HK-2 (cell line): ENCODE results near the gene REG4.

Source experiments
- DNase-seq: peaks from one replicate; pipeline ENCODE4 v3.0.0-alpha.2; 2018; ENCODE audit not compliant: unreplicated experiment

The REG4 gene

DNA sequence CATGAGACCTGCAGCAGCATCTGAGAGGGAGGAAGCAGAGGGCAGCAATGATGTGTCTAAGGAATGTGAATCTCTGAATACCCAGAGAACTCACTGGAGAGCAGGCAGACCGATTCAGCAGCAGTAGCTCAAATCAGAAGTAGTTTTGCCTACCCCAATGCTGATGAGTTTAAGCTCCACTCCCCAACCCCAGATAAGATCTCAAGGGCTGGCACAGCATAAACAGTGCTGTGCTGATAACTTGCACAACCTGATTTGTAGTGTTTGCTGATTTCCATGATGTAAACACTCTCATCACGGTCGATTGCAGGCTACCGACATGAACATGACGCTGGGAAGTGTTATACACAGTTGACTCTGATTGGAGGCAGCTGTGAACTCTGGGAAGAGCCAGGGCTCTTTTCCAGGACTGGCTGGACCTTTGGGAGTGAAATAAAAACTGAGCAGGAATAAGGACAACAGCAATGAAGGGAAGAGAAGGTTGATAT is 31.3 kb downstream of the REG4 start:
- DNase-seq: no peak

DNA sequence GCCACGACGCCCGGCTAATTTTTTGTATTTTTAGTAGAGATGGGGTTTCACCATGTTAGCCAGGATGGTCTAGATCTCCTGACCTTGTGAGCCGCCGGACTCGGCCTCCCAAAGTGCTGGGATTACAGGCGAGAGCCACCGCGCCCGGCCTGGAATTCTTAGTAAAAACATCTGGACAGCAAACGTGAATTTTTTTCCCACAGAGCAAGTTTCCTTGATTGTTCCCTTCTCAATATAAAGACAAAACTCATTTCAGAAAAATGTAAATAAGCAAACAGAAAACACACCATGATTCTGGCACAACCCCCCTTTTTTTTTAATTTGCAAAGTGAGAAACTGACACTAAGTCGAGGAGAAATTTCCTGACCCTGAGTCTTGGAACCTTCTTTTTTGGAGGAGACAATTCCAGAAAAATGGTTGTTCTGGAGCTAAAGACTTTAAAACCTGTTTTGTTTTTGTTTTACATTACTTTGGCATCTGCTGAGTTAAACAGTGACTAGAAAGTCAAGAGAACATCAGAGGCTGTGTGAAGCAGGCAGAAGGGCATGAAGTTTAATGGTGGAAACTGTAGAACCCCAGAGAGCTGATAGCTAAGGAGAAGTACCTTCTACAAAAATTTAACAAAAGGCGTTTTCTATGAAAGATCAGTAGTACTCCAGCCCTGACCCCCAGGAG is 32.2 kb downstream of the REG4 start:
- no peak for DNase-seq

DNA sequence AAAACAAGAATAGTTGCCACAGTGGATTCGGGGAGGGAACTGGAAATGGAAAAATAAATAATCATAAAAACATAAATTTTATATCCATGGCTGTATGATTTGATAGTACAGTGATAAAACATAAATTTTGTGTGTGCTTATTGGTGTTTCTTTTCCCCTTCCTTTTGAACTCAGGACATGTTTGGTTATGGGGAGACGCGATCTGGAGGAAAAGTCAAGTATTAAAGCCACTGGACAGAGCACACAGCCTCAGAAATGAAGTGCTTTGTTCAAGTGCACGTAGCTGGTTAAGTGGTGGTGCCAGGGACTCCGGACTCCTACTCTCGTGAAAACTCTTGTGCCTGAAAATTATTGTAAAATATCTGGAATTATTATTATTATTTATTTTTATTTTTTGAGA is 32.9 kb downstream of the REG4 start:
- DNase-seq: no peak

DNA sequence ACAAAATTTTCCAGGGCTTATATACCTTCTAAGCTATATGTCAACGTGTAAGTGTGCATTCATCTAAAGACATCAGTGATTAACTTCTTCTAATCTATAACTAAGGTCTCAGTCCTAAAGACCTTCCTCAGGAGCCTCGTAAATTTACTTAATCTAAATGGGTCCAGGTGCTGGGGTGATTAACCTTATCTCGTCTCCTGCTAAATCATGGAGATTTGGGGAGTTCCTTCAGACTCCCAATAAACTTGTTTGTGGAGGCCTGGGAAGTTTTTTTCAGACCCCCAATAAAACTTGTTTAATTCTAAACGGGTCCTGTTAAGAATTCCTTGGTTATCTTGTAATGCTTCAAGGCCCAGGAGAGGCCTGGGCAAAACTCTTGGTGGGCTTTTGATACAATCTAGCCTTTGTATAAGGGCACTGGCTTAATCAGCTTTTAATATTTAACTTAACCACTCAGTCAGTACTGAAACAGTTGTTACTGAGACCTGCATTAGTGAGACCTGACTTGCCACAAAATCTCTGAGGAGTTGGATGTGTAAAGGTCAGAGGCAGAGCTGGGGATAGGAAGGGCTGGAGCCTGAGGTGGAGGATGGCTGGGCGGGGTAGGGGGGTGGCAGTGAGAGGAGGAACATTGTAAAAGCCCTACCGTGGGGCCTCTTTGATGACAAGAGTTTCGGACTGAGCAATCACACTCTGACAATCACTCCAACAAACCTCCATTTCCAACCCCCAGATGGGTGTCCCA is 36.3 kb downstream of the REG4 start:
- DNase-seq: no peak

DNA sequence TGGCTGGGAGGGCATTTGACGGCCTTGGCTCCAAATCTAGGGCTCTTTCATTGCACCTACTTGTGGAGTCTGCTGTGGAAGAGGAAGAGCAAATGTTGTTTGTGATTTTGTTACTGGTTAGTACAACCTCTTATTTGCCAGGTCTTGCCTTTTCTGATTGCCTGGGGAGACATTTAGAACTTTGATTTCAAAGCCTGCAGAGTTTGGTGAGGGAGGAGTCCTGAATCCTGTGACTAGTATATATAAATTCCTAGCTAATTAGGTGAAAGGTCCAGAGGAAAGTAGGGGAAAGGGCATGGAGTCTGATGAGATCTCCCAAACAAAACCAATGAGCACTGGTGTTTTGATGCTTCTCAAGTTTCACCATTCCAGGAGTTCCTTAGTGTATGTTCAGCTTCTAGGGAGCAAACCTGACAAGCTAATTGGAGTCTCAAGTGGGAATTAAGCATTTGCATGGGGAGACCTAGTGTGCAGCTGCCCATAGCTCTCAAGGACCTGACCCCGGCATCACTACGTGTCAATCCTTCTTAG is 37.5 kb downstream of the REG4 start:
- DNase-seq: no peak

DNA sequence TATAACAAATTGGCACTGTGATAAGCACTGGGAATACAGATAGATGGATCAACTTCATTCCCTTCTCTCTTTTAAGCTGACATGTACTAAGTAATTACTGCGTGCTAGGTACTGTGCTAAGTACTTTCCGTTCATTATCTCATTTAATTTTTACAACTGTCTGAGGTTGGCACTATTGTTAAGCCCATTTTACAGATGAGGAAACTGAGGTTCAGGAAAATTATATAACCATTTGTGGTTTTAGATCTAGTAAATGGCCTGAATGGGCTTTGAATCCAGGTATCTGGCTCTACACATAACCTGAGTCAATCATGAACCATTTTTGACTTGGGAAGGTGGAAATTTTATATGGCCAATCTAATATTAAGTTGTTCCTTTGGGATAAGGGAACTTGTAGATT is 39.0 kb downstream of the REG4 start:
- no peak for DNase-seq

DNA sequence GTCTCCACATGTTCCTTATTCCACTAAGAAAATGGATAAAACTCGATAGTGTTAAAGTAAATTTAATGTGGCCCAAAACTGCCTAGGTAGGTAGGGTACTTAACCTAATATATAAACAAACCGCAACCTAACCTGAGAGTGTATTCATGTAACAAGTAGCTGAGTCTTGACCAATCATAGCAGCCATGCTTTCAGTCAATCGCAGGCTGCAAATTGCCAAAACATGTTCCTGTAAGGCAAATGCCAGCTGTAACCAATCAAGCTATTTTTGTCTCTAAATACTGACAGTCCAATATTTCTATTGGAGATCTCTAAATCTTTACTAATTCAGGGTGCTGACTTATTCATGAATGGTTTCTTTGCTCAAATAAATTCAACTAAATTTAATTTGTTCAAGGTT is 39.5 kb downstream of the REG4 start:
- DNase-seq: no peak

DNA sequence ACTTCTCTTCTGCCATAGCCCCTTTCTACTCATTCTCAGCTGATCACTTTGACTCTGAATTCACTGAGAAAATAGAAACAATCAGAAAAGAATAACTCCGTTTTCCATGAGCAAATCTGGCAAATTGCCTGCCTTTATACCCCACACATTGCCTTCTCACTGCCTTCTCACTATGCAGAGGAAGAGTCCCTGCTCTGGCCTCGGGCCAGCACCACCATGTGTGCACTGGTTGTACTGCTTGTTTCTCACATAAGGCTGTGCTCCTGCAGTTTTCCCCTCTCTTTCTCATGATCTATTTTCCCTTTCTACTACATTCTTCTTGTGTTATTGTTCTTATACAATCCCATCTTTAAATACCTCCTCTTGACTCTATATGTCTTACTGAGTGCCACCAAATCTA is 40.2 kb downstream of the REG4 start:
- no peak for DNase-seq

DNA sequence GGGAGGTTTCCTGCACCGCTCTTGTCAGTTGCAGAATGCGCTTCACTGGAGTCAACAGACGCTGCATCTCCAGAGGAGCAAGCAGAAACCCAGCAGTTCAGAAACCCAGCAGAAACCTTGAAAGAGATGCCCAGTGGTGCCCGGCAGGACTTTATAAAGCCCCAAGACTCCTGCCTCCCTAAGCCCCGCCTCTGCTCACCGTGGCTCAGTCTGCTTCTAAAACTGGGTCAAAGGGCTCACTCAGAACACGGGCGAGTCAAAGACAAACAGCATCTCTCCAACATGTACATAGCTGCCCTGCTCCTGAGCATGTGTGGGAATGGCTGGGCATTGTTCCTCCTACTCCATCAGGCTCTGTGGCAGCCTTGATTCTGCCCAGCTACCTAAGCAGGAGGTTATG is 42.5 kb downstream of the REG4 start, which contains the start of gene HMGCS2:
Gene HMGCS2 (minus strand): TSS at position 128 of the 400 bp plus-strand sequence. CDS start 61 bp downstream, at position 67.
- DNase-seq: no peak

DNA sequence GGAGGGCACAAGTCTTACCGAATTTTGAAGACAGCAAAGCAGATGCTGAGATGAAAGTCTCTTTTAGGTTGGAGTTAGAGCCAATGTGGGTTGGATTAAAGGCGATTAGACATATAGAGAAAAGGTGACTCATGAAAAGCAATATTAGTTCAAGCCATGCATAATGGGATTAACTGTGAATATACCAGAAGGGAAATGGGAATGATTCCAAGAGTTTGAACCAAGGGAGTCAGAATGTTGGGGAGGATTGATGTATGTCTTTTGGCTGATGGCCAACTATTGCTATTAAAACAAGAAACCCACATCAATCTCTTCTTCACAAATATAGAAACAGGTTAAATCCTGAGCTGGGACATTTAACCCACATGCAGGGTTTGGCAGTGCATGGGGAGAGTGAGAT is 43.8 kb downstream of the REG4 start:
- DNase-seq: no peak

DNA sequence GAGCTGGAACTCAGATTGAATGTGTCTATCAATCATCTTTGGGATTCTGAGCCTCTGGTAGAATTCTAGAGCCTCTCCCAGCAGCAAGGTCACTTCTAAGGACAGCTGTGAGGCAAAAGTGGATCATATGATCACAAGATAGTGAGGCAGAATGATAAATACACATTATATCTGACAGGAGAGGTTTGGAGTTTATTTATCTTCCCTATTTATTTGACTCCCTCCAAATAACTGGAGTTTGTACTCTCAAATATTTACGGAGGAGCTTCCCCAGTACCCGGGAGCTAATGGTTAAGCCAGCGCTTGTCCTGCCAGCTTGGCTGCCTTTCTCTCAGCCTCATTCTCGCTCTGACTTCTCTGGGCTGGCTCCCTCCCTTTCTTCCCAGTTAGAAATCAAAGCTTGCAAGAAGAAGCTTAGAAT is 44.9 kb downstream of the REG4 start:
- DNase-seq: no peak

DNA sequence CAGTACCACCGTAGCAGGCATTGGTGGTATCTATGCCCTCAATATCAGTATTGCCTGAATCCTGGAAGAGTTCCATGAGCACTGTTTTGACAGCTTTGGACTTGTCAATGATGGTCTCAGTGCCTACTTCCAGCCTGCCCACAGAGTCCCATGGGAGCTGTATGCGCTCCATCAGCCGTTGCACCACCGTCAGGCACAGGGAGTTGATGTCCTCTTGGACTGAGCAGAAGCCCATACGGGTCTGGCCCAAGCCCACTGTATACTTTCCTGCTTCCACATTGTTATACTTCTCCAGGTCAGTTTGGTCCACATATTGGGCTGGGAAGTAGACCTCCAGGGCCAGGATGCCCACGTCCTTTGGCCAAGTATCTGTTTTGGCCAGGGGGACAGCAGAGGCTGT is 47.0 kb downstream of the REG4 start:
- no peak for DNase-seq

DNA sequence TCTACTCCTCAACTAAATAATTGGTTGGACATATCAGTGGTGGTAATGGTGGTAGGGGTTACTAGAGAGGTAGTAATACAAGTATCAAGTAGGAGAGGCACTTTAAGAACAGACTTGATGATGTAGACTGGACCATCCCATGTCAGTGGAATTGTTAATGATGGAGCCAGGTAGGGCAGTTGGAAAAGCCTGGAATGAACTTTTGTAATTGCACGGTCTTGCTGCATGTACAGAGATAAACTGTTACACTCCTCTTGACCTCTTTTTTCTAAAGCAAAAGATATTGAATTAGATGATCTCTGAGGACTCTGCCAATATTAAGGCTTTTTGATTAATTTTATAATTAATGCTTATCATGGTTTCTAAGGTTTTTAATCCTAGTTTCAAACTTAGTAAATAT is 48.3 kb downstream of the REG4 start:
- DNase-seq: no peak

DNA sequence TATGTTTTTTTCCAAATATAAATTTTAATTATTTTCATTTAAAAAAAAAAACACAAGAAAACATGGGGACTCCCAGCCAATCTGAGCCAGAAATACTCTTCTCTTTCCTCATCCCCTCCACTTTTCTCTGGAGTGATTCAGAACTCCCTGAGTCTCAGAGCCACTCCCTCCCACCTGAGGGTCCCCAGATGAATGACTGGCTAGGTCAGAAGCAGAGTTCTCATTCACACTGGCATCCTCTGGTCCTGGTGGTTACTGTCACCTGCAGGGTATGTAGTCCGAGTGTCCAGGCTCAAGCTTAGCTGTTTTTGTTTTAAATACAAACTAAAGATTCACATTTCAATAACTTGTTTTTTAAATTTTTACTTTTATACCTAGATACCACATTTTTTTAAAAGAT is 48.9 kb downstream of the REG4 start:
- DNase-seq: no peak

DNA sequence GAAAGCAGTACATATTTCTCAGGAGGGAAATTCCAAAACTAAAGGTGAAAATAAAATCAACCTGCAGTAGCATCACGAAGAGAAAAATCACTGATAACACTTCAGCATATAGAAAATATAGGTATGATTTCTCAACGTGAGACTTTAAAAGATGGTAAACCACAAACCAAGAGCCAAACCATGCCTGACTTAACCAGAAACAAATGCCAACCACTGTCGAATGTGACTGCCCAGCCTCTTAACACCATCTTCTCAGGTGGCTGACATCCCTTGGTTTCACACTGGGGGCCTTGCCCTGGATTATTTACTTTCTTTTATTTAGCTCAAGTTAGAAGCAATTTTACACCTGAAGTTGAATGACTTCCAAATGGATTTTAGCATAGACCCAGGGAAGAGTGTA is 52.7 kb downstream of the REG4 start:
- no peak for DNase-seq

DNA sequence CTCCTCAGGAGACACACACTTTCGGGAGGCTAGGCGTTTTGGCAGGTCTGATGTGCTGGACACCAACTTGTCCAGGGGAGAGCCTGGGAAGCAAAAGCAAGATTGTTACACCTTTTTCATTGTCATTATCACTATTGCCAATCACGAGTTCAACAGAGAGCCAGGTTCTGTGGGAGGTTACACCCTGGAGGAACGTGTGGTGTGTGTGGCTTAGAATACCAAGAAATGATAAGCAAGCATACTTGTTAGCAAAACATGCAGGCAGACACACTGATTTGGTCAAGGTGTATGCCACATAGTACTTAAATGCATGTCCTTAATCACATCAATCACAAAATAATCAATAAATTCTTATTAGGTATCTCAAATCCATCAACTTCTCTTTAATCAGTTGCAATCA is 58.7 kb downstream of the REG4 start:
- no peak for DNase-seq

DNA sequence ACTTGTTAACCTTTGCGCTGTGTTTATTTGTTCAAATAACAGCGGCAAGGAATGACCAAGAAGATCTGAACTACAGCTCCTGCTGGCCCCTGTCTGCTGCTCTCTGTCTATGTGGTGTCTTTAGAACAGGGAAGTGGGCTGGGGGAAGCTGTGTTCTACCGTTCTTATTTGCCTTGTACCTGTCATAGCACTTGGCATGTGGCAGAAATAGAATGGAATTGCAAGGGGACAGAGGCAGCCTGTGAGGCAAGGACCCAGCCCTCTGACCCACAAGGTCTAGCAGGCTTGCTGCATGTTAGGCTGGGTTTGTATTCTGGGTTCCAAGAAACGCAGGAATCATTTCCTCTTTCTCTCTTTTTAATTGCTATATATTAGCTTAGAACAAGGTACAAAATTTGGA is 63.2 kb downstream of the REG4 start:
- DNase-seq: no peak

DNA sequence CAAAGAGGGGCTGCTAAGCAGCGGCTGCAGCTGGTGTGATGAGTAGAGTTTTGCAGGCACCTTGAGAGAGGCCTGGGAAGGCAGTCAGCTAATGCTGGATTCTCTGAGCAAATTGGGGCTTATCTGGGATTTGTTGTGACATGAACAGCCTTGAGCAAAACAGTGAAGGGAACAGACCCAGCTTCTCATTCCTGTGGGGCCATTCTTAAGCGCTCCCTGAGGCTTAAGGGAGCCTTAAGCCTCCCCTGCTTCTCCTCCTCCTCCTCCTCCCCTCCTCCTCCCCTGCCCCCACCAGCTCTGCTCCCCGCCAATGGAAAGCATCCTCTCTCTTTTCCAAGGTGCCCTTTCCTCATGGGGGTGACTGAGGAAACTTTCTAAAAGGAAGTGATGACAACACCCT is 63.8 kb downstream of the REG4 start:
- DNase-seq: no peak

DNA sequence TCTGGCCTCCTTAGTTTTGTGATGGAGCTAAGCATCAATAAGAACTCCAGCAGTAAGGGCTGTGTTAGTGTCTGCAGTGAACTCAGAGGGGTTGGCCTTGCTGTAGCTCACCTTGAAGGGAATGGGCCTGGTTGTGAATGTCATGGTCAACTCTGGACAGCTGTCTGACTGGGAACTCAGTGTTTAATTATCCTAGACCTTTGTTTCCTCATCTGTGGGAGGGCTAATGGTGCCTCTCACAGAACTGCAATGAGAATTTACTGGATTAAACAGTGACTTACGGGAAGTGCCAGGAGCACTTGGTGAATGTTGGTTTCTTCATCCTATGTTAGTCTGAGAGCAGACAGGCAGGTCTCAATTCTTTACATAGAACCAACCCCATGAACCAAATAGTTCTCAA is 66.2 kb downstream of the REG4 start:
- DNase-seq: no peak

DNA sequence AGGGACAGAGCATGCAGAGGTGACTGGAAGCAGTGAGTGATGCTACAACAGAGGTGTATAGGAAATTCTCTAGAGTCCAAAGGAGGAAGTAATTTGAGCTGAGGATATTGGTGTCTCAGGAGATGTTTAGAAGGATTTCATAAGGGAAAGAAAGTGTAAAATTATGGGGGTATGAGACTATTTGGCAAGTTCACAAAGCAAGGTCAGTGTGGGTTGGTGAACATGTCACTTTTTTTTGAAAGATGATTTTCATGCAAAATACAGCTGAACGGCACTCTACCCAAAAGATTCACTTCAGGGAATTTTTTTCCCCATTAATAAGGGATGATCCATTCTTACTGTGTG is 66.7 kb downstream of the REG4 start:
- DNase-seq: no peak
